CD4-positive, CD25-positive, alpha-beta regulatory T cell (primary cell): ENCODE results near the gene NFIX. TPM values are rescaled to one million over a fixed set of nuclear protein-coding genes. Genes with fewer than 3 reads are reported as not detected.

ENCODE experiments used
- ATAC-seq, 2 donors: fragments of 150-1000 bp; cut with Tn5 transposase; one replicate each; pipeline ENCODE4 v1.10.0; 2021; ENCODE audit warnings: low read depth in 2 of 2, moderate number of reproducible peaks in 2 of 2, moderate library complexity in 1 of 2
- DNase-seq, 3 donors: peaks; one replicate each; pipeline versions ENCODE4 v3.0.0 to v3.0.0-alpha.2; 2012 to 2022; ENCODE audit warnings: mixed read lengths in 1 of 3
- H3K27ac ChIP-seq: one replicate; pipeline ENCODE4 v1.7.0; 2013; ENCODE audit warnings: mild to moderate bottlenecking, low read length; ENCODE audit not compliant: insufficient read depth, poor library complexity, severe bottlenecking
- H3K27me3 ChIP-seq: one replicate; pipeline ENCODE4 v1.7.0; 2013; ENCODE audit warnings: low read length; ENCODE audit not compliant: control insufficient read depth, insufficient read depth
- H3K36me3 ChIP-seq: one replicate; pipeline ENCODE4 v1.7.0; 2013; ENCODE audit warnings: mild to moderate bottlenecking, low read length, moderate library complexity; ENCODE audit not compliant: control insufficient read depth, insufficient read depth
- H3K4me1 ChIP-seq: 2 replicates; pipeline ENCODE4 v1.7.0; 2013; ENCODE audit warnings: mild to moderate bottlenecking, low read length; ENCODE audit not compliant: insufficient read depth, control insufficient read depth, poor library complexity, severe bottlenecking
- H3K4me3 ChIP-seq: one replicate; pipeline ENCODE4 v1.7.0; 2013; ENCODE audit warnings: low read depth, mild to moderate bottlenecking, low read length, moderate library complexity
- H3K9me3 ChIP-seq, 2 experiments: 1 replicate in 1 of 2; 2 replicates in 1 of 2; pipeline ENCODE4 v1.7.0; 2013; ENCODE audit warnings: low read length in 2 of 2, mild to moderate bottlenecking in 1 of 2, moderate library complexity in 1 of 2; ENCODE audit not compliant: control insufficient read depth in 2 of 2
- H3K27ac Mint-ChIP-seq, 3 donors: one replicate each; pipeline ENCODE4 v1.8.0; 2020 to 2022; ENCODE audit warnings: mild to moderate bottlenecking in 3 of 3, mixed read lengths in 3 of 3, moderate library complexity in 2 of 3
- H3K27me3 Mint-ChIP-seq: one replicate; pipeline ENCODE4 v1.8.0; 2022; ENCODE audit warnings: mild to moderate bottlenecking, mixed read lengths
- H3K36me3 Mint-ChIP-seq: one replicate; pipeline ENCODE4 v1.8.0; 2020; ENCODE audit warnings: mixed read lengths
- H3K4me1 Mint-ChIP-seq, 4 donors: one replicate each; pipeline ENCODE4 v1.8.0; 2020 to 2022; ENCODE audit warnings: mixed read lengths in 4 of 4, mild to moderate bottlenecking in 1 of 4
- H3K4me3 Mint-ChIP-seq, 4 donors: one replicate each; pipeline ENCODE4 v1.8.0; 2020 to 2022; ENCODE audit warnings: mild to moderate bottlenecking in 4 of 4, mixed read lengths in 4 of 4, moderate library complexity in 3 of 4
- H3K9me3 Mint-ChIP-seq, 7 donors: one replicate each; pipeline ENCODE4 v1.8.0; 2020 to 2022; ENCODE audit warnings: mixed read lengths in 7 of 7, mild to moderate bottlenecking in 3 of 7, moderate library complexity in 2 of 7
- polyA plus RNA-seq, 4 donors: library from polyadenylated mRNA; unstranded; fragments of 300-500 nt; fragmentation: Illumina TruSeq; gene quantifications; one replicate each; pipeline ENCODE4 v1.2.3, GENCODE V29; 2021
- total RNA-seq: library from RNA; stranded (reverse); gene quantifications from one replicate; pipeline ENCODE4 v1.2.3, GENCODE V29; 2022

NFIX gene
- total and polyA plus RNA-seq, 5 donors from 2014 or later = 0.15 to 1.2 TPM; not detected in 3

- H3K4me1 Mint-ChIP-seq = peaks cover 0 to 25% (median 4%) of the 10 kb centered on the region in 4 donors
- H3K9me3 ChIP-seq = no peaks in the 10 kb centered on the region
- H3K36me3 ChIP-seq = no peaks in the 10 kb centered on the region
- H3K9me3 Mint-ChIP-seq = peaks cover 0 to 1% (median 0%) of the 10 kb centered on the region in 7 donors
- no peak overlapping the region for H3K27ac Mint-ChIP-seq
- DNase-seq = no peak
- no peak overlapping the region for H3K4me3 Mint-ChIP-seq
- H3K27ac ChIP-seq = no peak overlapping the region
- no peak for ATAC-seq
- no peak overlapping the region for H3K4me3 ChIP-seq
- H3K27me3 ChIP-seq = no peaks in the 10 kb centered on the region
- H3K36me3 Mint-ChIP-seq = no peaks in the 10 kb centered on the region
- peaks cover 18% of the 10 kb centered on the region for H3K4me1 ChIP-seq
- peaks cover 60% of the 10 kb centered on the region for H3K27me3 Mint-ChIP-seq
These were observed 13.9 kb downstream of the NFIX start for GRCh38 chr19:13008926-13009787.

DNA sequence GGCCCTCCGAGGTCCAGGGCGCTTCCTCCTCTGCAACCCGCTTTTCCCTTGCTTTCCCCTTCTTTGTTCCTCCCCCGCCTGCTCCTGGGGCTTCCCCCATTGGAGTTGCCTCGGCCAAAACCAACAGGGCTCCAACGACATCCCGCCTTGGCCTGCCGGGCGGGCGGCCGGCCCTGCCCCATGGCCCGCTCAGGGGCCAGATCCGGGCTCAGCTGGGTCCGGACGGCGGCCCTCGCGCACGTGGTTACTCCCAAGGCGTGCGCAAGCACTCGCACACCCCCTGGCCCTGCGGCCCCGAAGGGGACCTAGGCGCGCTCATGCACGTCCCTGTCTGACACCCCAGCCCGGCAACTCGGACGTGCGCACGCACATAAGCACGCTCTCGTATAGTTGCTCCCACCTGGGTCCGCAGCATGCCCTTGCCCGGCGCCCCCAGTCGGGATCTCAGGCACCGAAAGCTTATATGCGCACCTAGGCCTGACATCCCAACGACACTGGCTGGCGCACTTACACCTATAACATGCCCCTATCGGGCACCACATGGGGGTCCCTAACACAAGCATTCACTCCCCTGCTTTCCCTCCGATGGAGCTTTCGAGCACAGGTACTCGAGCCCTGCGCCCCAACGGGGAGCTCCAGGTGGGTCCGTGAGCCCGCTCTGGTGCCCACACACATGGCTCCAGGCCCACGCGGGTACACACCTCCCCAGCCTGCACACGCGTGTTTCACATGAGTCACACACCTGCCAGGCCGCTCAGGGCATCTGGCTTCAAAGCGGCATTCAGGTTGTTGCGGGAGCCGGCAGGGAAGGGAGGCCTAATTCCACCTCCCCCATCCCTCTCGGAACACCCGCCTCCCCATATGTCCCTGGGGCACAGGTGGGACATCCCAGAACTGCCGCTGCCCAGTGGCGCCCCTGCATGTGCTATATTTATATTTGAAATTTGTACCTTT, 15.0 kb downstream of the NFIX start:
- H3K27ac Mint-ChIP-seq = no peak overlapping the region
- peaks cover 64% of the 10 kb centered on the region for H3K27me3 Mint-ChIP-seq
- H3K4me3 Mint-ChIP-seq = no peak overlapping the region
- H3K4me1 Mint-ChIP-seq = peaks cover 0 to 29% (median 4%) of the 10 kb centered on the region in 4 donors
- Histone ChIP-seq H3K4me1 (peaks cover 19% of the 10 kb centered on the region), H3K9me3 (no peaks in the 10 kb centered on the region), H3K36me3 (no peaks in the 10 kb centered on the region), H3K27ac (no peak overlapping the region), H3K27me3 (peaks cover 3% of the 10 kb centered on the region), H3K4me3 (no peak overlapping the region)
- peaks cover 0 to 2% (median 0%) of the 10 kb centered on the region in 7 donors for H3K9me3 Mint-ChIP-seq
- DNase-seq = no peak
- no peaks in the 10 kb centered on the region for H3K36me3 Mint-ChIP-seq
- ATAC-seq = no peak

- Mint-ChIP-seq H3K27ac (no peak overlapping the region), H3K4me1 (peaks cover 0 to 31% (median 4%) of the 10 kb centered on the region in 4 donors), H3K27me3 (peaks cover 56% of the 10 kb centered on the region), H3K4me3 (no peak overlapping the region), H3K9me3 (peaks cover 0 to 2% (median 0%) of the 10 kb centered on the region in 7 donors), H3K36me3 (no peaks in the 10 kb centered on the region)
- DNase-seq (no peak), ATAC-seq (no peak)
- Histone ChIP-seq H3K4me3 (no peak overlapping the region), H3K27me3 (peaks cover 5% of the 10 kb centered on the region), H3K36me3 (no peaks in the 10 kb centered on the region), H3K9me3 (no peaks in the 10 kb centered on the region), H3K27ac (no peak overlapping the region), H3K4me1 (peaks cover 19% of the 10 kb centered on the region)
These were observed 15.8 kb downstream of the NFIX start for GRCh38 chr19:13010992-13011652.

DNA sequence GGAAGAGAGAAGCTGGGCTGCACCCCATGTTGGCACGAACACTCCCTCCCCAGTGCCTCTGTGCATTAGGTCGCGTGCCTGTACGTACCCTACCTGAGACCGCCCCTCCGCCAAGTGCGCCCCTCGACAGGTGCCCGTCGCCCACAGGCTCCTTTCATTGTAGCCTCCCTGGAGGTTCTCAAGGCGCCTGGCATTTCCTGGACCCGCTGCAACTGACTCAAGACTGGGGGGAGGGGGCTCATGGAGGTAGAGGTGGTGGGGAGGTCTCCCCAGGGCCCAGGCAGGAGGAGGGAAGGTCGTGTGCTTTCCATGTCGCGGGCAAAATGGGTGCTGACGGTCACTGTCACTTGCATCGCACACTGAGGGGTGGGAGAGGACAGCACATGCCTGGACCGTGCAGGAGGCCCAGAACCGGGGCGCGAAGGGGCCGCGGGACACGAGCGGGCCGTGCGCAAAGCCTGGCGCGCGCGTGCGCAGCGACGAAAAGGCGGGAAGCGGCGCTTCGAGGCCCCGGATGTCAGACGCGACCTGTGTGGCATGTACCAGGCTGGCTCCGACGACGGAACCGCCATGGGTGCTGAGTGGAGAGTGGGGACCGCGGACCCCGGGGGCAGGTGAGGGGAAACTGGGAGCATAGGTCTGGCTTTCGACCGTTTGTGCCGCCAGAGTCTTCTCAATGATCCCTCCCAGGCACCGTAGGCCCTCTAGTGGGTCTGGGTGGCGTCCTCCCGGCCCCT, 16.5 kb downstream of the NFIX start:
- no peaks in the 10 kb centered on the region for H3K36me3 ChIP-seq
- Mint-ChIP-seq H3K27me3 (peaks cover 60% of the 10 kb centered on the region), H3K27ac (no peak overlapping the region), H3K4me1 (peaks cover 0 to 31% (median 6%) of the 10 kb centered on the region in 4 donors), H3K4me3 (peak overlapping the region in 3 of 4 donors; percentile 35 to 54 (median 48)), H3K9me3 (peaks cover 0 to 2% (median 0%) of the 10 kb centered on the region in 7 donors), H3K36me3 (no peaks in the 10 kb centered on the region)
- ATAC-seq (no peak), DNase-seq (no peak)
- H3K27ac ChIP-seq = no peak overlapping the region
- H3K9me3 ChIP-seq = no peaks in the 10 kb centered on the region
- peaks cover 5% of the 10 kb centered on the region for H3K27me3 ChIP-seq
- no peak overlapping the region for H3K4me3 ChIP-seq
- peaks cover 19% of the 10 kb centered on the region for H3K4me1 ChIP-seq

- peak overlapping the region in 1 of 3 donors; percentile 55 for H3K27ac Mint-ChIP-seq
- DNase-seq (no peak), ATAC-seq (no peak)
- Histone ChIP-seq H3K27ac (no peak overlapping the region), H3K27me3 (peaks cover 5% of the 10 kb centered on the region), H3K4me1 (peaks cover 19% of the 10 kb centered on the region), H3K4me3 (peak overlapping the region; percentile 32), H3K9me3 (no peaks in the 10 kb centered on the region), H3K36me3 (no peaks in the 10 kb centered on the region)
- peaks cover 0 to 31% (median 7%) of the 10 kb centered on the region in 4 donors for H3K4me1 Mint-ChIP-seq
- no peaks in the 10 kb centered on the region for H3K36me3 Mint-ChIP-seq
- H3K4me3 Mint-ChIP-seq = peak overlapping the region; percentile 5 to 86 (median 48)
- peaks cover 65% of the 10 kb centered on the region for H3K27me3 Mint-ChIP-seq
- peaks cover 0 to 2% (median 0%) of the 10 kb centered on the region in 7 donors for H3K9me3 Mint-ChIP-seq
These were observed 17.1 kb downstream of the NFIX start for GRCh38 chr19:13012390-13012689.

DNA sequence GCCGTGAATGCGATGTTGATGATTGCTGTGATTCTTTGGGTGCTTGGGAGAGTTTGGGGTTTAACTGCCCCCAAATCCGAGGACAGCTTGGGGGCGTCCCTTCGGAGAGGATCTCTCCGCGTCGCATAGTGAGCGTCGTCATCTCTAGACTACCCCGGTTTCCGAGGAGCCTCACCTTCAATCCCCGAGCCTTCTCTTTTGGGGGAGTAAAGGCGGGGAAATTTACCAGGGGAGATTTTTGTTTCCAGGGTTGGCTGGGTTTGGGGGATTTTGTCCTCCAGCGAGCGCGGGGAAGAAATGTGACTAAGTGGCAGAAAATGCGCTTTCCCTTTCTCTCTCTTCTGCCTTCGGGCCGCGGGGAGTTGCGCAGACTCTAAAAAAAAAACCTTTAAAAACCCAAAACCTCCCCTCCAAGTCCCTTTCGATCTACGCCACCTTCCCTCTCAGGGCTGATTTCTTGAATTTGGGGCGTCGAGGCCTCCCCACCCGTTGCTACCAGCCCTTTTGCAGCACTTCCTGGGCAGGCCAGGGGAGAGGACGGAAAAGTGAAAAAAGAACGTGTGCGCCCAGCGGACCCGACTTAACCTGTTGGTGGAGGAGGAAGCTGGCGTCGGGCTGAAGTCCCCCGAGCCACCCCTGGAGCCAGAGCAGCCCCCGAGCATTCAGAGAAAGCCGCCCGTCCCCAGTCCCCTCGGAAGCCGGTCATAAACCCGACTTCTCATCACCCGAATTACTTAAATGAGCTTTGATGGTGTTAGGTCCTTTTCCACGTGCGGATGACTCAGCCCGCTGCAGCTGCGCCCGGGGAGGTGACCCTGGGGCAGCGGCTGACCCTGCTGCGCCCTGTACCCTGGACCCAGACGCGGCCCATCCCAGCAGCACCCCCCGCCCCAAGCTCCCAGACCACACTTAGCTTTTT, 17.7 kb downstream of the NFIX start:
- peak overlapping the region in 2 of 3 donors; percentile 43 to 55 for H3K27ac Mint-ChIP-seq
- peaks cover 71% of the 10 kb centered on the region for H3K27me3 Mint-ChIP-seq
- H3K4me3 ChIP-seq = peak overlapping the region; percentile 32
- peaks cover 19% of the 10 kb centered on the region for H3K4me1 ChIP-seq
- DNase-seq (peak in 1 of 3 donors; percentile 40), ATAC-seq (peak in 1 of 2 donors; percentile 33)
- H3K9me3 Mint-ChIP-seq = peaks cover 0 to 2% (median 0%) of the 10 kb centered on the region in 7 donors
- no peaks in the 10 kb centered on the region for H3K36me3 Mint-ChIP-seq
- no peaks in the 10 kb centered on the region for H3K9me3 ChIP-seq
- peak overlapping the region; percentile 14 to 87 (median 84) for H3K4me3 Mint-ChIP-seq
- peaks cover 6% of the 10 kb centered on the region for H3K27me3 ChIP-seq
- no peak overlapping the region for H3K27ac ChIP-seq
- H3K4me1 Mint-ChIP-seq = peaks cover 0 to 31% (median 7%) of the 10 kb centered on the region in 4 donors
- no peaks in the 10 kb centered on the region for H3K36me3 ChIP-seq
